NB4 (cell line): ENCODE data around the gene DAB1.

ENCODE experiments used
- POLR2A ChIP-seq: IDR thresholded peaks from 2 replicates; pipeline ENCODE4 v1.6.1; 2011; ENCODE audit warnings: mild to moderate bottlenecking; ENCODE audit not compliant: insufficient read length; ENCODE audit errors: extremely low read depth
- TF ChIP-seq, protein P1 (sequence below): IDR thresholded peaks from one replicate; pipeline ENCODE4 v1.5.1; 2012; ENCODE audit warnings: low read depth, low read length

GRCh38 chr1:56961426-56961825, 462.4 kb downstream of the DAB1 start:
- TF ChIP-seq, protein P1, sequence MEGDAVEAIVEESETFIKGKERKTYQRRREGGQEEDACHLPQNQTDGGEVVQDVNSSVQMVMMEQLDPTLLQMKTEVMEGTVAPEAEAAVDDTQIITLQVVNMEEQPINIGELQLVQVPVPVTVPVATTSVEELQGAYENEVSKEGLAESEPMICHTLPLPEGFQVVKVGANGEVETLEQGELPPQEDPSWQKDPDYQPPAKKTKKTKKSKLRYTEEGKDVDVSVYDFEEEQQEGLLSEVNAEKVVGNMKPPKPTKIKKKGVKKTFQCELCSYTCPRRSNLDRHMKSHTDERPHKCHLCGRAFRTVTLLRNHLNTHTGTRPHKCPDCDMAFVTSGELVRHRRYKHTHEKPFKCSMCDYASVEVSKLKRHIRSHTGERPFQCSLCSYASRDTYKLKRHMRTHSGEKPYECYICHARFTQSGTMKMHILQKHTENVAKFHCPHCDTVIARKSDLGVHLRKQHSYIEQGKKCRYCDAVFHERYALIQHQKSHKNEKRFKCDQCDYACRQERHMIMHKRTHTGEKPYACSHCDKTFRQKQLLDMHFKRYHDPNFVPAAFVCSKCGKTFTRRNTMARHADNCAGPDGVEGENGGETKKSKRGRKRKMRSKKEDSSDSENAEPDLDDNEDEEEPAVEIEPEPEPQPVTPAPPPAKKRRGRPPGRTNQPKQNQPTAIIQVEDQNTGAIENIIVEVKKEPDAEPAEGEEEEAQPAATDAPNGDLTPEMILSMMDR: no peak
- TF ChIP-seq POLR2A: no peak
